ENCODE results near the gene AGR2. TPM values are rescaled to one million over a fixed set of nuclear protein-coding genes. Genes with fewer than 3 reads are reported as not detected.

Gene AGR2
- total RNA-seq, 4 donors from 2014 or later = 16.7 TPM; not detected in 3

- Histone ChIP-seq H3K9me3 (no peaks in the 10 kb centered on the region), H3K27me3 (no peaks in the 10 kb centered on the region), H3K4me1 (no peaks in the 10 kb centered on the region), H3K27ac (no peak overlapping the region), H3K36me3 (no peaks in the 10 kb centered on the region), H3K4me3 (no peak overlapping the region)
- intact Hi-C loops (cut with DNase I; ENCODE audit: low total_unique reads) = no loop called here
- no peak for DNase-seq
- TF ChIP-seq CTCF (IDR thresholded peaks at IDR 0.05) = no peak
- TF ChIP-seq POLR2A (IDR thresholded peaks at IDR 0.05) = no peak
These were observed 59.2 kb downstream of the AGR2 start for GRCh38 chr7:16745645-16746044.

DNA sequence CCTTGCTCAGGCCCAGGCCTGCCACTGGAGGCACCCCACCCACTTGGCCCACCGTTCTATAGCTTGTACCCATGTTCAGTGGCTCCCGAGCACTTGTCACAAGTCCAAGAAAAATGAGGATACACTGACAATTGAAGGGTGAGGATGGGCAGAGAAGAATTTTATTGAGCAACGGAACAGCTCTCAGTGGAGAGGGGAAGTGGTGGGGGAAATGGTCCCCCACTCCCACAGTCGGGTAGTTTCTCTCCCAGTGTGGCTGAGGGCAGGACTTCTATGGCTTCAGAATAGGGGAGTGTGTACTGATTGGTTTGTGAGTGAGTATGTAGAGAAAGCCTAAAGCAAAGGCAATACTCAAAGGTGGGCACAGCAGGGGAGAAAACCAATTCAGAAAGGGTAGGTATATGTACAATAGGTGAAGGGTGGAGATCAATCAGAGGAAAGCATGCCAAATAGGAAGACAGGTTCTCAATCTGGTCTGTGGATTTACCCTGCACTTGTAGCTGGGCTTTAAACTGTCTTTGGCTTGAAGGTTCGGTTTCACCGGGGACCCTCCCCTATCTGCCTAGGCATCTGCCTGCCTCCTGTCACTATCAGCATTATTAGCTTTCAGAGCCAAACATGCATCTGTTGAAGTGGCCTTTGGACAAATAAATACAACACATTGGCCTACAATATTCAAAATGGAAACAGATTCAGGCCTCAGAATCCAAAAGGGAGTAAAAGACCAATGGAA is 60.1 kb downstream of the AGR2 start:
- no peak overlapping the region for H3K27ac ChIP-seq
- no peaks in the 10 kb centered on the region for H3K9me3 ChIP-seq
- no peaks in the 10 kb centered on the region for H3K27me3 ChIP-seq
- H3K4me3 ChIP-seq = no peak overlapping the region
- no peak for DNase-seq
- intact Hi-C loops (cut with DNase I; ENCODE audit: low total_unique reads) = no loop called here
- TF ChIP-seq POLR2A (IDR thresholded peaks at IDR 0.05) = no peak
- no peaks in the 10 kb centered on the region for H3K4me1 ChIP-seq
- H3K36me3 ChIP-seq = no peaks in the 10 kb centered on the region

DNA sequence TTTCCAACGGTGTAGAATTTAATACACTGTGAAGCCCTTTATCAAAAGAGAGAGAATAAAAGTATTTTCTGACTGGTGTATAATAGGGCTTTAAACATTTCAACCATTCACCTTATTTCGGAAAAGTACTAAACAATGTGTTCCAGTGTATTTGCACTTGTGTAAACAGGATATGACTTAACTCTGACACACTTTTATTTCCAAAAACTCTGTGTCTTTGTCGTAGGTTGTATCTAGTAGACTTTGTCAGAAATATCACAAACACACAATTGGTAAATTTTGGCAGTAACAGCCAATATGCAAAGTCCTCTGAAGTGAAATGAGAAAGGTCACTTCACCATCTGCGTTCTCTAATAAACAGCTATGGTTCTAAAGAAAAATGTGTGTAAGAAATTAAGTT is 61.6 kb downstream of the AGR2 start:
- intact Hi-C loops (cut with DNase I; ENCODE audit: low total_unique reads) = no loop called here
- no peak for TF ChIP-seq POLR2A (IDR thresholded peaks at IDR 0.05)
- no peak for TF ChIP-seq CTCF (IDR thresholded peaks at IDR 0.05)
- Histone ChIP-seq H3K36me3 (no peaks in the 10 kb centered on the region), H3K27me3 (no peaks in the 10 kb centered on the region), H3K4me3 (no peak overlapping the region), H3K9me3 (no peaks in the 10 kb centered on the region), H3K27ac (peak overlapping the region in 1 of 2 donors; percentile 10), H3K4me1 (no peaks in the 10 kb centered on the region)
- no peak for DNase-seq

DNA sequence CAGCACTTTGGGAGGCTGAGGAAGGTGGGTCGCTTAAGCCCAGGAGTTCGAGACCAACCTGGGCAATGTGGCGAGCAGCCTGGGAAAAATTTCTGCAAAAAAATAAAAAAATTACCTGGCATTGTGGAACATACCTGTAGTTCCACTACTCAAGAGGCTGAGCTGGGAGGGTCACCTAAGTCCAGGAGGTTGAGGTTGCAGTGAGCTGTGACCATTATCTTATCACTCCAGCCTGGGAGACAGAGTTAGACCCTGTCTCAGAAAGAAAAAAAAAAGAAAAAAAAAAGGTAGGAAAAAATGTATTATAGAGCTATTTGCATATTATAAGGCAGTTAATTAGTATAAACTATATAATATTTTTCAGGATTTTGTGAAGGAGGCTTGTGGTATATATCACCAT is 62.3 kb downstream of the AGR2 start:
- DNase-seq = no peak
- TF ChIP-seq CTCF (IDR thresholded peaks at IDR 0.05) = no peak
- no peak for TF ChIP-seq POLR2A (IDR thresholded peaks at IDR 0.05)
- no peak overlapping the region for H3K4me3 ChIP-seq
- H3K9me3 ChIP-seq = no peaks in the 10 kb centered on the region
- H3K36me3 ChIP-seq = no peaks in the 10 kb centered on the region
- H3K4me1 ChIP-seq = no peaks in the 10 kb centered on the region
- intact Hi-C loops (cut with DNase I; ENCODE audit: low total_unique reads) = no loop called here
- H3K27ac ChIP-seq = no peak overlapping the region
- no peaks in the 10 kb centered on the region for H3K27me3 ChIP-seq

Other genes with a start within 250 kb of the AGR2 start
- gene ANKMY2, start 159.2 kb downstream of the AGR2 start, total RNA-seq = 10 to 100 TPM in 3 of 4 donors, 1 to 10 TPM in 1; 6.2 to 48.7 (median 17.2) TPM
- gene BZW2, start 158.8 kb downstream of the AGR2 start, total RNA-seq = 10 to 100 TPM; 16.5 to 50.0 (median 32.4) TPM
- 10 to 100 TPM in 3 of 4 donors, 1 to 10 TPM in 1; 4.9 to 19.1 (median 13.2) TPM for gene TSPAN13, start 51.2 kb downstream of the AGR2 start, total RNA-seq
- 1 to 10 TPM in 2 of 4 donors, not detected in 2; 7.1 to 9.1 TPM for gene AGR3, start 77.0 kb upstream of the AGR2 start, total RNA-seq

All from uterus (tissue), 4 donors.